Astrocyte (in vitro differentiated cells and primary cell): ENCODE data around the gene MTFR2.

ENCODE experiments used
- EZH2 ChIP-seq: IDR thresholded peaks from 2 replicates; pipeline ENCODE4 v1.6.1; 2012; ENCODE audit warnings: mild to moderate bottlenecking, low read length, inconsistent platforms; ENCODE audit not compliant: insufficient read depth
- TF ChIP-seq, protein P1 (sequence below): IDR thresholded peaks from 2 replicates; pipeline ENCODE4 v1.5.1; 2011; ENCODE audit warnings: low read depth, mild to moderate bottlenecking, inconsistent platforms, low read length, moderate library complexity; ENCODE audit not compliant: insufficient read depth

- TF ChIP-seq, protein P1, sequence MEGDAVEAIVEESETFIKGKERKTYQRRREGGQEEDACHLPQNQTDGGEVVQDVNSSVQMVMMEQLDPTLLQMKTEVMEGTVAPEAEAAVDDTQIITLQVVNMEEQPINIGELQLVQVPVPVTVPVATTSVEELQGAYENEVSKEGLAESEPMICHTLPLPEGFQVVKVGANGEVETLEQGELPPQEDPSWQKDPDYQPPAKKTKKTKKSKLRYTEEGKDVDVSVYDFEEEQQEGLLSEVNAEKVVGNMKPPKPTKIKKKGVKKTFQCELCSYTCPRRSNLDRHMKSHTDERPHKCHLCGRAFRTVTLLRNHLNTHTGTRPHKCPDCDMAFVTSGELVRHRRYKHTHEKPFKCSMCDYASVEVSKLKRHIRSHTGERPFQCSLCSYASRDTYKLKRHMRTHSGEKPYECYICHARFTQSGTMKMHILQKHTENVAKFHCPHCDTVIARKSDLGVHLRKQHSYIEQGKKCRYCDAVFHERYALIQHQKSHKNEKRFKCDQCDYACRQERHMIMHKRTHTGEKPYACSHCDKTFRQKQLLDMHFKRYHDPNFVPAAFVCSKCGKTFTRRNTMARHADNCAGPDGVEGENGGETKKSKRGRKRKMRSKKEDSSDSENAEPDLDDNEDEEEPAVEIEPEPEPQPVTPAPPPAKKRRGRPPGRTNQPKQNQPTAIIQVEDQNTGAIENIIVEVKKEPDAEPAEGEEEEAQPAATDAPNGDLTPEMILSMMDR: no peak
- TF ChIP-seq EZH2: no peak
Observed at GRCh38 chr6:136189104-136189503, 61.0 kb downstream of the MTFR2 start.
